GM12878 (cell line): ENCODE results near the gene ATP1A3. TPM values are rescaled to one million over a fixed set of nuclear protein-coding genes. Genes with fewer than 3 reads are reported as not detected.
A peak's percentile ranks its signal among the peaks of the same experiment; 100 is the strongest.

Experiments used
- ATAC-seq: fragments of 200-7000 bp; cut with Tn5 transposase; 3 replicates; pipeline ENCODE4 v1.9.1; 2020; ENCODE audit warnings: mild to moderate bottlenecking, moderate library complexity
- BruUV-seq: library from RNA; stranded (reverse); fragments of 400-500 nt; replicated peaks from 2 replicates; lab custom pipeline; 2021; lab: Mats Ljungman, UMichigan
- CTCF ChIA-PET: fragments of 300-600 bp; sonication (Branson Sonifier 250); formaldehyde crosslinking; extraction: SDS; loops from one replicate; lab custom pipeline; 2021; ENCODE audit warnings: inconsistent platforms; lab: Yijun Ruan, JAX
- POLR2A ChIA-PET: fragments of 350-600 bp; formaldehyde crosslinking; extraction: SDS; loops from one replicate; lab custom pipeline; 2021; ENCODE audit warnings: inconsistent platforms; lab: Charles Lee
- RAD21 ChIA-PET: fragments of 300-600 bp; sonication (Branson Sonifier 250); formaldehyde crosslinking; loops from one replicate; lab custom pipeline; 2023; ENCODE audit warnings: antibody characterized with exemption; ENCODE audit not compliant: unreplicated experiment; lab: Charles Lee
- SMC1A ChIA-PET: fragments of 300-600 bp; sonication (Branson Sonifier 250); formaldehyde crosslinking; loops from one replicate; lab custom pipeline; 2023; ENCODE audit not compliant: unreplicated experiment, uncharacterized antibody; lab: Charles Lee
- DNase-seq: peaks from one replicate; pipeline ENCODE4 v3.0.0-alpha.2; 2011; ENCODE audit warnings: low read depth, low spot score
- FAIRE-seq: peaks from 3 replicates; lab custom pipeline; 2011; peaks lifted over from hg19 to GRCh38; lab: Jason Lieb, UNC
- H2AFZ ChIP-seq: 2 replicates; pipeline ENCODE4 v1.6.0; 2011; ENCODE audit warnings: low read depth, low read length, control low read depth; ENCODE audit not compliant: control insufficient read depth
- H3K27ac ChIP-seq: 2 replicates; pipeline ENCODE4 v1.5.1; 2011; ENCODE audit warnings: control low read depth; ENCODE audit not compliant: control insufficient read depth, insufficient read depth
- H3K27me3 ChIP-seq, 2 experiments: replicated peaks in 1 of 2; 2 replicates each; pipeline versions ENCODE4 v1.6.0 to v1.6.1; 2011; ENCODE audit warnings: low read length in 1 of 2; ENCODE audit not compliant: control insufficient read depth in 2 of 2, insufficient read depth in 2 of 2
- H3K36me3 ChIP-seq, 2 experiments: 2 replicates each; pipeline ENCODE4 v1.5.1; 2011; ENCODE audit warnings: low read length in 1 of 2; ENCODE audit not compliant: control insufficient read depth in 2 of 2, insufficient read depth in 2 of 2
- H3K4me1 ChIP-seq: 2 replicates; pipeline ENCODE4 v1.6.1; 2011; ENCODE audit warnings: mild to moderate bottlenecking, low read length, moderate library complexity, mixed read lengths; ENCODE audit not compliant: control insufficient read depth, insufficient read depth
- H3K4me2 ChIP-seq: 2 replicates; pipeline ENCODE4 v1.6.0; 2011; ENCODE audit warnings: control low read depth; ENCODE audit not compliant: control insufficient read depth, insufficient read depth
- H3K4me3 ChIP-seq: fragments of 200-600 bp; sonication (generic); 2 replicates; pipeline ENCODE4 v1.5.1; 2016
- H3K79me2 ChIP-seq: 2 replicates; pipeline ENCODE4 v1.6.0; 2011; ENCODE audit warnings: low read length; ENCODE audit not compliant: control insufficient read depth, insufficient read depth
- H3K9ac ChIP-seq: 2 replicates; pipeline ENCODE4 v1.8.0; 2011; ENCODE audit warnings: low read length, control low read depth, mixed read lengths; ENCODE audit not compliant: control insufficient read depth, insufficient read depth
- H3K9me3 ChIP-seq: replicated peaks from 3 replicates; pipeline ENCODE4 v1.5.1; 2011; ENCODE audit warnings: mild to moderate bottlenecking, low read length; ENCODE audit not compliant: control insufficient read depth, insufficient read depth
- H4K20me1 ChIP-seq: 2 replicates; pipeline ENCODE4 v1.6.0; 2011; ENCODE audit not compliant: control insufficient read depth, insufficient read depth
- BACH1 ChIP-seq: fragments of 450-650 bp; IDR thresholded peaks from 2 replicates; pipeline ENCODE4 v1.6.1; 2017; ENCODE audit warnings: mild to moderate bottlenecking, borderline replicate concordance
- CREM ChIP-seq: IDR thresholded peaks from 2 replicates; pipeline ENCODE4 v1.6.1; 2014; ENCODE audit warnings: antibody characterized with exemption, low read depth
- POLR2AphosphoS5 ChIP-seq: IDR thresholded peaks from 2 replicates; pipeline ENCODE4 v1.6.1; 2011; ENCODE audit warnings: mild to moderate bottlenecking, low read length, inconsistent platforms
- RAD51 ChIP-seq: fragments of 450-650 bp; IDR thresholded peaks from 2 replicates; pipeline ENCODE4 v1.6.1; 2016; ENCODE audit warnings: moderate library complexity, mild to moderate bottlenecking, inconsistent platforms
- RELA ChIP-seq: fragments of 450-650 bp; IDR thresholded peaks from 2 replicates; pipeline ENCODE4 v1.8.0; 2014; ENCODE audit warnings: borderline replicate concordance; ENCODE audit not compliant: partially characterized antibody
- SRF ChIP-seq, 2 experiments: IDR thresholded peaks; 2 replicates each; pipeline ENCODE4 v1.6.1; 2011; ENCODE audit warnings: low read depth in 2 of 2, low read length in 2 of 2, mild to moderate bottlenecking in 1 of 2, moderate library complexity in 1 of 2
- TCF3 ChIP-seq: IDR thresholded peaks from 2 replicates; pipeline ENCODE4 v1.6.1; 2012; ENCODE audit warnings: low read depth, mild to moderate bottlenecking, low read length, borderline replicate concordance; ENCODE audit not compliant: insufficient read depth
- WRNIP1 ChIP-seq: IDR thresholded peaks from 2 replicates; pipeline ENCODE4 v1.6.1; 2011; ENCODE audit warnings: low read depth, low read length, improper control_type of control experiment, borderline replicate concordance
- ZNF622 ChIP-seq: fragments of 450-650 bp; IDR thresholded peaks from 2 replicates; pipeline ENCODE4 v1.6.1; 2017; ENCODE audit warnings: mild to moderate bottlenecking, inconsistent platforms
- WGBS: methylation state at CpG from one replicate; pipeline ENCODE4 v1.1.6; 2016; ENCODE audit warnings: low lambda C conversion rate; ENCODE audit not compliant: insufficient replicate concordance, insufficient coverage; ENCODE audit errors: missing lambda C conversion rate; 5-methylcytosine and 5-hydroxymethylcytosine counted together
- in situ Hi-C: fragments of 300-500 bp; cut with MboI; formaldehyde crosslinking; loops from 9 replicates; pipeline ENCODE4 v1.14.3; 2018; ENCODE audit warnings: mixed read lengths
- intact Hi-C: fragments of 100-400 bp; cut with micrococcal nuclease; formaldehyde crosslinking; loops from one replicate; pipeline ENCODE4 v1.14.2; 2022; ENCODE audit not compliant: unreplicated experiment
- polyA plus RNA-seq, 11 experiments: library from polyadenylated mRNA; depleted of rRNA in 4 of 11; unstranded in 6 of 11; stranded (reverse) in 5 of 11; fragments of >200 nt; fragmentation: Nextera tagmentation in 4 of 11; fragmentation: Illumina TruSeq in 1 of 11; extraction: Ambion mirVana in 4 of 11; extraction: Trizol in 1 of 11; gene quantifications; 1 replicate in 1 of 11; 2 replicates in 10 of 11; pipeline versions ENCODE4 v1.2.1 to v1.2.3, GENCODE V29; 2011 to 2016; ENCODE audit warnings: inconsistent platforms in 2 of 11, missing spikeins in 2 of 11, low read depth in 1 of 11
- total RNA-seq, 4 experiments: library from RNA; depleted of rRNA in 3 of 4; stranded (reverse); fragments of >200 nt in 3 of 4; fragmentation: Illumina TruSeq in 1 of 4; extraction: Trizol in 1 of 4; gene quantifications; 2 replicates each; pipeline versions ENCODE4 v1.2.1 to v1.2.3, GENCODE V29; 2013 to 2021
- TF ChIP-seq, protein P1 (sequence below): fragments of 450-650 bp; IDR thresholded peaks from 2 replicates; pipeline ENCODE4 v1.6.1; 2017; ENCODE audit warnings: mild to moderate bottlenecking, moderate library complexity

ATP1A3 gene
- total and polyA plus RNA-seq, 10 of the 15 experiments (the other 5 are each of a cell fraction or from before 2014, with no cell fraction given) = 0.17 to 0.86 (median 0.32) TPM; not detected in 2

DNA sequence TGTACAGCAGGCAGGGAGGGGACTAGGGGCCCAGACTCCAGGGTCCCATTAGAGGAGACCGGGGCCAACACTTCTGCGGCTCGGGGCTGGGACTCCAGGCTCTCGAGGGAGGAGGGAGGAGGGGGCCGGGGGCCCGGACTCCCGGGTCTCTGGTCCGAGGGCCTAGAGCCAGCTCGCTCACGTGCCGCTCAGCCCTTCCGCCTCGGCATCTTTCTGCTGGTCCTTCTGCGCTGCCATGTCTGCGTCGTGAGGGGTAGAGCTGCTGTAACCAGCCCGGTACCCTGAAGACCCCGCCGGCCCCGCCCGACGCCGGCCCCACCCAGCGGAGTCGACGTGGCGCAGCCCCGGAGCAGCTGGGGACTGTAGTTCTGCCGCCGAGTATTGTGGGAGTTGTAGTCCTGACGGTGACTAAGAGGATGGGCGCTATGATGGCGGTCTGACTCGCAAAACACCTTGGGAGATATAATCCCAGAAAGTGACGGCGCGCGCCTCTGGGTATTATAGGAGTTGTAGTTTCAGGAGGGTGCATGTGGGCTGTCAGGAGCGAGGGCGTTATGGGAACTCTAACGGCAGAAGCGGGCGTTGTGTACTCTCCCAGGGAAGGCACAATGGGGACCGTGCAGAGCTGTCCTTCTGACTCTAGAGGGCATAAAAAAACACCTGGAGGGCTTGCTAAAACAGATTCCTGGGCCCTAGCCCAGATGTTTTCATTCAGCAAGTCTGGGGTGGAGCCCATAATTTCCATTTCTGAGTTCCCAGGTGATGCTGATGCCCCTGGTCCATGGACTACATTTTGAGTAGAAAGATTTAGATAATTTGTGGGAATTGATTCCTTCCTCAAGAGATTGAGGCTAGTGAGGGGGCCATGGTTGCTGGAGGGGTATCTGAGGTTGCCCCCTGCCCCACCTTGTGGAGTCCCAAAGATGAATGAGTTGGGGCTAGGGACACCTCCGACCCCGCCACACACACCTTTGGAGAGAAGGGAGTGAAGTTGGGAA, 34.7 kb downstream of the ATP1A3 start, which contains the start of gene RABAC1 (continued):
- TF ChIP-seq, protein P1, sequence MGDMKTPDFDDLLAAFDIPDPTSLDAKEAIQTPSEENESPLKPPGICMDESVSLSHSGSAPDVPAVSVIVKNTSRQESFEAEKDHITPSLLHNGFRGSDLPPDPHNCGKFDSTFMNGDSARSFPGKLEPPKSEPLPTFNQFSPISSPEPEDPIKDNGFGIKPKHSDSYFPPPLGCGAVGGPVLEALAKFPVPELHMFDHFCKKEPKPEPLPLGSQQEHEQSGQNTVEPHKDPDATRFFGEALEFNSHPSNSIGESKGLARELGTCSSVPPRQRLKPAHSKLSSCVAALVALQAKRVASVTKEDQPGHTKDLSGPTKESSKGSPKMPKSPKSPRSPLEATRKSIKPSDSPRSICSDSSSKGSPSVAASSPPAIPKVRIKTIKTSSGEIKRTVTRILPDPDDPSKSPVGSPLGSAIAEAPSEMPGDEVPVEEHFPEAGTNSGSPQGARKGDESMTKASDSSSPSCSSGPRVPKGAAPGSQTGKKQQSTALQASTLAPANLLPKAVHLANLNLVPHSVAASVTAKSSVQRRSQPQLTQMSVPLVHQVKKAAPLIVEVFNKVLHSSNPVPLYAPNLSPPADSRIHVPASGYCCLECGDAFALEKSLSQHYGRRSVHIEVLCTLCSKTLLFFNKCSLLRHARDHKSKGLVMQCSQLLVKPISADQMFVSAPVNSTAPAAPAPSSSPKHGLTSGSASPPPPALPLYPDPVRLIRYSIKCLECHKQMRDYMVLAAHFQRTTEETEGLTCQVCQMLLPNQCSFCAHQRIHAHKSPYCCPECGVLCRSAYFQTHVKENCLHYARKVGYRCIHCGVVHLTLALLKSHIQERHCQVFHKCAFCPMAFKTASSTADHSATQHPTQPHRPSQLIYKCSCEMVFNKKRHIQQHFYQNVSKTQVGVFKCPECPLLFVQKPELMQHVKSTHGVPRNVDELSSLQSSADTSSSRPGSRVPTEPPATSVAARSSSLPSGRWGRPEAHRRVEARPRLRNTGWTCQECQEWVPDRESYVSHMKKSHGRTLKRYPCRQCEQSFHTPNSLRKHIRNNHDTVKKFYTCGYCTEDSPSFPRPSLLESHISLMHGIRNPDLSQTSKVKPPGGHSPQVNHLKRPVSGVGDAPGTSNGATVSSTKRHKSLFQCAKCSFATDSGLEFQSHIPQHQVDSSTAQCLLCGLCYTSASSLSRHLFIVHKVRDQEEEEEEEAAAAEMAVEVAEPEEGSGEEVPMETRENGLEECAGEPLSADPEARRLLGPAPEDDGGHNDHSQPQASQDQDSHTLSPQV = no peak
- TF ChIP-seq ZNF622 (no peak), RELA (no peak)

DNA sequence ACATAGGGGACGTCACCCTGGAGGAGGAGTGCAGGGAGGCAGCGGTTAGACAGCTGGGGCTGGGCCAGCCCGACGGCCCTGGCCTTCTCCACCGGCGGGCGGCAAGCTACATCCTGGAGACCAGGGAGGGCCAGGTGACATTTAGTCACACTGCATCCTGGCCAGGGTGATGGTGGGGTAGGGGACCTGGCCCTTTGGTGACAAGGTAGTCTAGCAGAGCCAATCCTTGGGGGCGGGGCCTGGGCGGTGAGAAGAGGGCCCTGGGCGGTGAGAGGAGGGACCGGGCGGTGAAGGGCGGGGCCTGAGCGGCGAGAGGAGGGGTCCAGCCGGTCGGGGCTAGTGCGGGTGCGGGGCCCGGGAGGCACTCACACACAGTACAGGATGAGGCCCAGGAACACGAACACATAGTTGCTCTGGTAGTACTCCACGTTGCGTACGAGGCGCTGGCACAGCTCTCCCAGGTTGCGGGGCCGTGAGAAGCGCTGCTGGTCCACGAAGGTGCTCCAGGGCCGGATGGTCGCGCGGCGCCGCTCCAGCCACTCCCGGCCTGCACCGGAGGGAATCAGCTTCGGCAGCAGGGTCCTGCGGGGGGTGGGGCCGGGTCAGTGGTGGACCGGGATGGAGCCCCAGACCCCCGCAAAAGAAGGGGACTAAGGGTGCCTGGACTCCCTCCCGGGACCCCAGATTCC, 35.5 kb downstream of the ATP1A3 start:
- ATAC-seq (peak; percentile 90), DNase-seq (no peak), FAIRE-seq (peak; percentile 31)
- peak overlapping the region; percentile 99 for H2AFZ ChIP-seq
- peak overlapping the region; percentile 68 for H3K9ac ChIP-seq
- intact Hi-C loops (loop anchor here (5.0 kb wide), 1 partner anchor 166 kb away; no protein-coding TSS in a partner anchor), in situ Hi-C loops (no loop called here)
- ChIA-PET RAD21 (interaction anchor here (0.5 to 2.4 kb wide), 10 partner anchors 9 to 656 kb away, joined by 3 to 9 read pairs (median 5); partner anchors contain the start of genes GSK3A and RPS19), CTCF (interaction anchor here (0.5 to 4.8 kb wide), 20 partner anchors 14 to 388 kb away, joined by 3 to 51 read pairs (median 4); partner anchors contain the start of genes CEACAM3 and RPS19), SMC1A (interaction anchor here (1.1 to 1.6 kb wide), 8 partner anchors 14 to 165 kb away, joined by 3 to 12 read pairs (median 4); partner anchors contain the start of gene RPS19), POLR2A (interaction anchor here (2.7 to 2.9 kb wide), 2 partner anchors 13 to 98 kb away, joined by 16 to 20 read pairs; partner anchors contain the start of gene RPS19)
- no peaks in the 10 kb centered on the region for H3K9me3 ChIP-seq
- H3K4me2 ChIP-seq = peak overlapping the region; percentile 86
- H3K4me1 ChIP-seq = peaks cover 12% of the 10 kb centered on the region
- BruUV-seq = TSS peak; percentile 78
- no peaks in the 10 kb centered on the region for H3K36me3 ChIP-seq
- H3K79me2 ChIP-seq = no peaks in the 10 kb centered on the region
- H3K27me3 ChIP-seq = no peaks in the 10 kb centered on the region
- peak overlapping the region; percentile 89 for H3K4me3 ChIP-seq
- 2% methylated on average over 42 of the region's 43 CpGs for whole genome bisulfite sequencing
- peak overlapping the region; percentile 72 for H3K27ac ChIP-seq
- no peaks in the 10 kb centered on the region for H4K20me1 ChIP-seq
- TF ChIP-seq CREM (no peak), WRNIP1 (no peak), RAD51 (no peak), POLR2AphosphoS5 (peak; percentile 63), SRF (IDR thresholded peaks at IDR 0.05; ENCODE audit: low read depth in 2 of 2, low read length in 2 of 2) (no peak), BACH1 (peak; percentile 19; the same call in 1 of the 2 replicates), TCF3 (no peak)
- TF ChIP-seq, protein P1 = no peak
